ENCODE data around the gene YTHDF1. TPM values are rescaled to one million over a fixed set of nuclear protein-coding genes. Genes with fewer than 3 reads are reported as not detected.

The YTHDF1 gene
- total RNA-seq, 1 experiment from 2014 or later, result 85.4 TPM

- Mint-ChIP-seq H3K9me3 (no peaks in the 10 kb centered on the region), H3K27me3 (ENCODE audit: low read depth) (peaks cover 15% of the 10 kb centered on the region), H3K4me3 (no peak overlapping the region), H3K27ac (peak overlapping the region in 2 of 3 experiments; percentile 13 to 44; a peak in 1 of 7 replicates), H3K36me3 (ENCODE audit: insufficient read depth in 1 of 3, low read depth in 3 of 3) (no peaks in the 10 kb centered on the region), H3K4me1 (peaks cover 6 to 7% of the 10 kb centered on the region in 2 experiments; a peak in 3 of 4 replicates)
- H3K4me1 ChIP-seq (ENCODE audit: insufficient read depth, low read length), result no peaks in the 10 kb centered on the region
- no peak for TF ChIP-seq CTCF (conservative IDR thresholded peaks at IDR 0.05)
- no peaks in the 10 kb centered on the region for H3K79me2 ChIP-seq (ENCODE audit: insufficient read depth, low read length)
- H2AK5ac ChIP-seq (ENCODE audit: insufficient read length, low read length), result no peak overlapping the region
- no peaks in the 10 kb centered on the region for H3K23me2 ChIP-seq (ENCODE audit: insufficient read length, low read depth, low read length, poor library complexity, severe bottlenecking)
- H2BK120ac ChIP-seq (ENCODE audit: low read depth, low read length, poor library complexity, severe bottlenecking), result no peak overlapping the region
- no peak overlapping the region for H2BK20ac ChIP-seq (ENCODE audit: low read depth, low read length, poor library complexity, severe bottlenecking)
- H3K23ac ChIP-seq (ENCODE audit: insufficient read length, low read depth, low read length), result no peak overlapping the region
- no peak overlapping the region for H3K4ac ChIP-seq (ENCODE audit: low read depth, low read length)
- H2BK15ac ChIP-seq (ENCODE audit: low read depth, low read length), result no peak overlapping the region
- no peak for DNase-seq
- no peak overlapping the region for H4K8ac ChIP-seq (replicated peaks; ENCODE audit: insufficient read length, low read depth, low read length)
- H3K18ac ChIP-seq (ENCODE audit: insufficient read length, low read depth, low read length), result no peak overlapping the region
- H3K27me3 ChIP-seq (ENCODE audit: insufficient read depth, low read length), result no peaks in the 10 kb centered on the region
- no peak overlapping the region for H3K56ac ChIP-seq (ENCODE audit: insufficient read length, low read depth, low read length)
- H2BK12ac ChIP-seq (ENCODE audit: insufficient read length, low read depth, low read length), result no peak overlapping the region
- H3K9ac ChIP-seq (ENCODE audit: extremely low read depth, insufficient read length, low read length), result no peak overlapping the region
- H3K79me1 ChIP-seq (ENCODE audit: insufficient read depth, low read depth, low read length, poor library complexity, severe bottlenecking), result no peaks in the 10 kb centered on the region
- no peak overlapping the region for H3K4me2 ChIP-seq (ENCODE audit: insufficient read depth, insufficient read length, low read length)
- no peak overlapping the region for H3T11ph ChIP-seq (ENCODE audit: low read length)
- no CpG with 5 or more reads among the region's 11 CpGs for WGBS (ENCODE audit: extremely low coverage, insufficient read length, low lambda C conversion rate)
- H3K27ac ChIP-seq (ENCODE audit: insufficient read length, low read depth, low read length), result no peak overlapping the region
- no peak overlapping the region for H3K14ac ChIP-seq (ENCODE audit: insufficient read depth, low read length)
- no peaks in the 10 kb centered on the region for H3K9me3 ChIP-seq (ENCODE audit: control insufficient read depth, low read depth, low read length)
- no peak overlapping the region for H4K91ac ChIP-seq (ENCODE audit: insufficient read length, low read depth, low read length)
- H4K20me1 ChIP-seq (ENCODE audit: control insufficient read depth, insufficient read depth, insufficient read length), result no peaks in the 10 kb centered on the region
- no peak overlapping the region for H4K5ac ChIP-seq (ENCODE audit: insufficient read length, low read depth, low read length)
- H2BK5ac ChIP-seq (ENCODE audit: insufficient read length, low read length), result no peak overlapping the region
- no peak overlapping the region for H2AFZ ChIP-seq (ENCODE audit: low read length)
Observed at GRCh38 chr20:63161176-63161651, 54.7 kb downstream of the YTHDF1 start.
